ENCODE data around the gene PRRG3.

Gene PRRG3

DNA sequence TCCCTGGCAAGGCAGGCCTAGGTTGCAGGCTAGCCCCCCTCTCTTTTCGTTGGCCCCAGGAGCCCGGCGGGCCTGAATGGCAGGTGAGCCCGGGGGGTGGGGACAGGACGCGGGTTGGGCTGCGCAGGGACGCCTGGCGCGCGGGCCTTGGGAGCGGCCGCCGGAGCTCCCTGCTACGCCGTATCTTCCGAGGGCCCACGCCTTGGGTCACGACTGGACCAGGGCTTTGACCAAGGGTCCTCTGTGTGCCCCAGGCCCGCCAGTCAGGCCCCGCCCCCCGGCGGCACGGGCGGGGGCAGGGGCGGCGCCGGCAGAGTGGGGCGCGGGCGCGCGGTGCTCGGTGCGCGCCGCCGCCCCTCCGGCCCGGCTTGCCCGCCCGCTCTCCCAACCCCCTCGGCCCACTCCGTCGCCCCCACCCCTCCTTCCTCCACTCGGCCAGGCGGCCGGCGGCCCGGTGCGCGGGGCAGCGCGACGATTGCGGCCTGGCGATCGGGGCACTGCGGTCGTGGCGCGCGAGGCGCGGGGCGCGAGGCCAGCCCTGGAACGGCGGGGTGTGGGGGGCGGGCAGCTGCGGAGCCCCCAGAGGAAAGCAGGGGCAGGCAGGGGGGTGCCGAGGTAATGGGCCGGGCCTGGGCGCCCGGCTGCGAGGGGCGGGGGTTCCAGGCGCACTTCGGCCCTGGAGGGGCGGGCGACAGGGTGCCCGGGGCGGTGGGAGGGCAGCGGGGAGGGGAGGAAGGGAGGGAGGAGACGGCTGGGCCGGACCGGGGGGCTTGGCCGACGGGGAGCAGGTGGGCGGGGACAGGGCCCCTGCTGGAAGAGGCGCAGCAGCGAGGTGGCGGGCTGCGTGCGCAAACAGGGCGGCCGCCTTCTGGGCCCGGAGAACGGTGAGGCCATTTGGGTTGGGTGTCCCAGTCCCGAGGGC is at the start of gene PRRG3:
Gene PRRG3, plus strand, starts transcription at position 798 of the 922 bp plus-strand sequence. CDS start 3,357 bp downstream, outside the sequence.
- DNase-seq (ENCODE audit: low read depth), result no peak
- TF ChIP-seq MYC (IDR thresholded peaks at IDR 0.05; ENCODE audit: low read depth, low read length), result no peak
- TF ChIP-seq POLR2A (IDR thresholded peaks at IDR 0.05; ENCODE audit: extremely low read depth, insufficient read length), result no peak
- TF ChIP-seq, protein P1, sequence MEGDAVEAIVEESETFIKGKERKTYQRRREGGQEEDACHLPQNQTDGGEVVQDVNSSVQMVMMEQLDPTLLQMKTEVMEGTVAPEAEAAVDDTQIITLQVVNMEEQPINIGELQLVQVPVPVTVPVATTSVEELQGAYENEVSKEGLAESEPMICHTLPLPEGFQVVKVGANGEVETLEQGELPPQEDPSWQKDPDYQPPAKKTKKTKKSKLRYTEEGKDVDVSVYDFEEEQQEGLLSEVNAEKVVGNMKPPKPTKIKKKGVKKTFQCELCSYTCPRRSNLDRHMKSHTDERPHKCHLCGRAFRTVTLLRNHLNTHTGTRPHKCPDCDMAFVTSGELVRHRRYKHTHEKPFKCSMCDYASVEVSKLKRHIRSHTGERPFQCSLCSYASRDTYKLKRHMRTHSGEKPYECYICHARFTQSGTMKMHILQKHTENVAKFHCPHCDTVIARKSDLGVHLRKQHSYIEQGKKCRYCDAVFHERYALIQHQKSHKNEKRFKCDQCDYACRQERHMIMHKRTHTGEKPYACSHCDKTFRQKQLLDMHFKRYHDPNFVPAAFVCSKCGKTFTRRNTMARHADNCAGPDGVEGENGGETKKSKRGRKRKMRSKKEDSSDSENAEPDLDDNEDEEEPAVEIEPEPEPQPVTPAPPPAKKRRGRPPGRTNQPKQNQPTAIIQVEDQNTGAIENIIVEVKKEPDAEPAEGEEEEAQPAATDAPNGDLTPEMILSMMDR (IDR thresholded peaks at IDR 0.05; ENCODE audit: low read depth, low read length), result no peak
- TF ChIP-seq, protein P2, sequence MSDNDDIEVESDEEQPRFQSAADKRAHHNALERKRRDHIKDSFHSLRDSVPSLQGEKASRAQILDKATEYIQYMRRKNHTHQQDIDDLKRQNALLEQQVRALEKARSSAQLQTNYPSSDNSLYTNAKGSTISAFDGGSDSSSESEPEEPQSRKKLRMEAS (IDR thresholded peaks at IDR 0.05; ENCODE audit: low read depth, low read length), result no peak
- no peak within 1 kb of the TSS for H3K4me3 ChIP-seq (ENCODE audit: low read depth, low read length)

DNA sequence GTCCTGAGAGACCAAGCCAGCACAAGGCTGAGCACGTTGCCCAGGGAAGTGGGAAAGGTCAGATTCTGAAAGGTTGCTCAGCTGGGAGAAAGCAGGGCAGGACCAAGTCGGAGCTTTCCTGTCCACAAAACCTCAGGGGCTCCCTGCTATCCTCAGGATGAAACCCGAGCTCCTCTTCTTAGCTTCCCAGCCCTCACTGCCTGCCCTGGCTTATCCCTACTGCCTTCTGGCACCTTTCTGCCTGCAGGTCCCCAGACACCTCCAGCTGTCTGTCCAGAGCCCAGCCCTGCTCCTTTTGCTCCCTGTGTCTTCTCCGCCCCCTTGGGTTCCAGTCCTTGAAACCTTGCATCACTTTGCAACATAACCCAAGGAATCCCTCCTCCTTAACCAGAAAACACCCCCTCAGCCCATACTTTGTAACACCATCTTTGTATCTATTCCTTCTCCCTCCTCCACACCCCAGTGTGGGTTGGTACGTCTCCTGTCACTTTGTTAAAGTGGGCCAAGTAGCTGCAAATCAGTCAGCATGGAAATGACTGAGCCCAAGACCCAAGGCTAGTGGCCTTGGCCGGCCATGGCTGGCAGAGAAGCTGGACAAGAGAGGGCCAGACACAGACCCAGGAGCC is 20.0 kb upstream of the PRRG3 start:
- no peak for DNase-seq (ENCODE audit: low read depth)
- no peak overlapping the region for H3K4me3 ChIP-seq (ENCODE audit: low read depth, low read length)
- TF ChIP-seq, protein P2 (IDR thresholded peaks at IDR 0.05; ENCODE audit: low read depth, low read length), result no peak
- TF ChIP-seq, protein P1 (IDR thresholded peaks at IDR 0.05; ENCODE audit: low read depth, low read length), result no peak
- TF ChIP-seq MYC (IDR thresholded peaks at IDR 0.05; ENCODE audit: low read depth, low read length) (no peak), POLR2A (IDR thresholded peaks at IDR 0.05; ENCODE audit: extremely low read depth, insufficient read length) (no peak)

DNA sequence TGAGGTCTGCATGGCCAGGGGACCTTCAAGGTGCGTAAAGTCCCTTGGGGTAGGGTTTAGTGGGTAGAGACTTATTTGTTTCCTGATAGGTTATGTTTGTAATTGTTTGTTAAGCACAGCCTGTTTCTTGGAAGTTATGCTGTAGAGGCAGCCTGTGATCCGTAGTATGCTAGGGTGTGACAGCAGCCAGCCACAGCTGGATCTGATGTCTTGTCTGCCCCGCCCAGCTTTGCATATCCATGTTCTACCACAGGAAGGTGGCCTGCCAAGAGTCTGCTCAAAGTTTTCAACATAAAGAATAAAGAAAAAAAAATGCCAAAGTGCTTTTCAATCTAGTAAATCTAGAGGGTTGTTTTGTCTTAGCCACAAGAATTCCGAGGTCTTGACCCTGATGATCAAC is 19.1 kb upstream of the PRRG3 start:
- DNase-seq (ENCODE audit: low read depth), result no peak
- TF ChIP-seq, protein P1 (IDR thresholded peaks at IDR 0.05; ENCODE audit: low read depth, low read length), result no peak
- TF ChIP-seq, protein P2 (IDR thresholded peaks at IDR 0.05; ENCODE audit: low read depth, low read length), result no peak
- TF ChIP-seq POLR2A (IDR thresholded peaks at IDR 0.05; ENCODE audit: extremely low read depth, insufficient read length) (no peak), MYC (IDR thresholded peaks at IDR 0.05; ENCODE audit: low read depth, low read length) (no peak)
- no peak overlapping the region for H3K4me3 ChIP-seq (ENCODE audit: low read depth, low read length)

DNA sequence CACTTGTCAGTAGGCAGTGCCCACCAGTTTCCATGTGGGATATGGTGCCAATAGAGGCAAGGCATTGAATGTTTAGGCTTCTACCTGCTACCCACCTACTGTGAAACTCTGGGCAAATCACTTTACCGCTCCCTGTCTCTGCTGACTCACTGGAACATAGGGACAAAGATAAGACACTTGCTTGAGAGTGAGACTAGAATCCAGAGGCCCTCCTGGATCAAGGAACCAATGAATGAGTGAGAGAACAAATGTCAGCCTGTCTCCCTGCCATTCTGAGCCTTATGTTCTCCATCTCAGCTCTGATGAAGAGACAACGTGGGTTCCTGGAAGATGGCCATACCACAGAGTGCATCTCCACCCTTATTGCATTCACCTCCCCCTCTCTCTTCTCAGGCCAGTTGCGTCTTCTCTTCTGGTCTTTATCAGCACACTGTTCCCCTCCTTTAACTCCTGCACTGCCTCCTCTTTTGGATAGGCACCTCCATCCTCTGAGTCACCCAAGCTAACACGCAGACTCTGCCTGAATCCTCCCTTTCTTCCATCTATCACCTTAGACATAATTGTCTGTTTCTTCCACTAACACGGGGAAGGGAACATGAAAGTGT is 15.4 kb upstream of the PRRG3 start:
- DNase-seq (ENCODE audit: low read depth), result no peak
- H3K4me3 ChIP-seq (ENCODE audit: low read depth, low read length), result no peak overlapping the region
- TF ChIP-seq MYC (IDR thresholded peaks at IDR 0.05; ENCODE audit: low read depth, low read length) (no peak), POLR2A (IDR thresholded peaks at IDR 0.05; ENCODE audit: extremely low read depth, insufficient read length) (no peak)
- TF ChIP-seq, protein P2 (IDR thresholded peaks at IDR 0.05; ENCODE audit: low read depth, low read length), result no peak
- TF ChIP-seq, protein P1 (IDR thresholded peaks at IDR 0.05; ENCODE audit: low read depth, low read length), result no peak

DNA sequence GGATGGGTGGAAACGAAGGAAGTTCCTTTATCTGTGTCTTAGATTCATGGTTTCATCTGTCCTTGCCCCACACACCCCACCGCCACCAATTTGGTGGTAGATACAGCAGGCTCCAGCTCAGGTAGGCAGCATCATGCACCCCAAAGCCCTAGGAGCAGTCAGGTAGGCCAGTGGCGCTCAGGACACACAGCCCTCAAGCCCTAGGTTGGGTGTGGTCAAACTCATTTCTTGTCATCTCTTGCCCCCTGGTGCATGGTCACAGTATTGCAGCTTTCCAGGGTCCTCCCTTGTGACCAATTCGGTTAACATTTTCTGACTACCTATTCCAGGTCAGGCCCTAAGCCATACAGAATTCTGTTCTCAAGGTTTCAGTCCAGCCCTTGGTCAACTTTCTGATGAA is 14.5 kb upstream of the PRRG3 start:
- peak; percentile 60 for DNase-seq (ENCODE audit: low read depth)
- no peak overlapping the region for H3K4me3 ChIP-seq (ENCODE audit: low read depth, low read length)
- TF ChIP-seq MYC (IDR thresholded peaks at IDR 0.05; ENCODE audit: low read depth, low read length), result no peak
- TF ChIP-seq POLR2A (IDR thresholded peaks at IDR 0.05; ENCODE audit: extremely low read depth, insufficient read length), result no peak
- TF ChIP-seq, protein P2 (IDR thresholded peaks at IDR 0.05; ENCODE audit: low read depth, low read length), result no peak
- TF ChIP-seq, protein P1 (IDR thresholded peaks at IDR 0.05; ENCODE audit: low read depth, low read length), result peak; percentile 56
